ENCODE measurements around the gene LIPI. TPM values are rescaled to one million over a fixed set of nuclear protein-coding genes. Genes with fewer than 3 reads are reported as not detected.

The LIPI gene
- total and polyA plus RNA-seq, 2 experiments from 2014 or later: not detected

DNA sequence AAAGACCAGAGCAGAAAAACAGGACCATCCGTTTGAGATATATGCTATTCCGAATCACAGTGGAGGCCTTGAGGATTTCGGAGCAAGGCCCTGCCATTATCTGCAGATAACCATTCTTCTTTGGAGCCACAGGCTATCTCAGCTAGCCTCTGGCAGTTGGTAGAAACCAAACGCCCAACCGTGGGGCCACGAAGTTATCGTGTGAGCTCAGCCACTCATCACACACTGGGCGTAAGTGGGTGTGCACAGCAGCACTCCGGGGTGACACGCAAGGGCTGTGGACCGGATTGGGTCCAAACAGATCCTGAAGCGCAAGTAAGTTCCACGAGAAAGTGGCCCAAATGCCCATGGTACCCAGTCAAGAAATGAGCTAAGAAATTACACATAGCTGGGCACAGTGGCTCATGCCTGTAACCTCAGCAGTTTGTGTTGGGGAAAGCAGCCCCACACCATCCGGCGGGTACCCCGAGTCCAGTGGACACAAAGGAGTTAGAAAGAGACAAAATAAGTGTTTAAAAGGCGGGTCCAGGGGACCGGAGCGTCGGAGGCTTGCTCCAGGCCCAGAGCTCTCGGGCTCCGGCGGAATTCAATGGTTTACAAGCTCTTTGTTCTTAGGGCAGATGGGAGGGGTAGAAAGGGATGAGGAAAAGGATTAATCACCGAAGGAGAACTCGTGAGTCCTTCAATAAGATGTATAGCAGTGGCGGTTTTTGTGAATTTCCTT, 130.6 kb downstream of the LIPI start:
- no peak for DNase-seq (ENCODE audit: low spot score)
- no peaks in the 10 kb centered on the region for H3K4me1 ChIP-seq (ENCODE audit: insufficient read depth)
- H3K27ac ChIP-seq: no peak overlapping the region
- no peaks in the 10 kb centered on the region for H3K9me3 ChIP-seq (ENCODE audit: low read depth)
- WGBS (ENCODE audit: low lambda C conversion rate, missing lambda C conversion rate): 79% methylated on average over 26 of the region's 26 CpGs
- H3K36me3 ChIP-seq (replicated peaks; ENCODE audit: insufficient read depth, low read depth): no peaks in the 10 kb centered on the region
- no peak overlapping the region for H3K4me3 ChIP-seq
- no peaks in the 10 kb centered on the region for H4K20me1 ChIP-seq (ENCODE audit: insufficient read depth, poor library complexity, severe bottlenecking)
- H2AFZ ChIP-seq: no peak overlapping the region
- H3K4me2 ChIP-seq: no peak overlapping the region
- no peaks in the 10 kb centered on the region for H3K27me3 ChIP-seq
- H3K79me2 ChIP-seq: no peaks in the 10 kb centered on the region
- TF ChIP-seq, protein P1, sequence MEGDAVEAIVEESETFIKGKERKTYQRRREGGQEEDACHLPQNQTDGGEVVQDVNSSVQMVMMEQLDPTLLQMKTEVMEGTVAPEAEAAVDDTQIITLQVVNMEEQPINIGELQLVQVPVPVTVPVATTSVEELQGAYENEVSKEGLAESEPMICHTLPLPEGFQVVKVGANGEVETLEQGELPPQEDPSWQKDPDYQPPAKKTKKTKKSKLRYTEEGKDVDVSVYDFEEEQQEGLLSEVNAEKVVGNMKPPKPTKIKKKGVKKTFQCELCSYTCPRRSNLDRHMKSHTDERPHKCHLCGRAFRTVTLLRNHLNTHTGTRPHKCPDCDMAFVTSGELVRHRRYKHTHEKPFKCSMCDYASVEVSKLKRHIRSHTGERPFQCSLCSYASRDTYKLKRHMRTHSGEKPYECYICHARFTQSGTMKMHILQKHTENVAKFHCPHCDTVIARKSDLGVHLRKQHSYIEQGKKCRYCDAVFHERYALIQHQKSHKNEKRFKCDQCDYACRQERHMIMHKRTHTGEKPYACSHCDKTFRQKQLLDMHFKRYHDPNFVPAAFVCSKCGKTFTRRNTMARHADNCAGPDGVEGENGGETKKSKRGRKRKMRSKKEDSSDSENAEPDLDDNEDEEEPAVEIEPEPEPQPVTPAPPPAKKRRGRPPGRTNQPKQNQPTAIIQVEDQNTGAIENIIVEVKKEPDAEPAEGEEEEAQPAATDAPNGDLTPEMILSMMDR (IDR thresholded peaks at IDR 0.05; ENCODE audit: poor library complexity): no peak
- no peak for TF ChIP-seq EZH2 (IDR thresholded peaks at IDR 0.05; ENCODE audit: borderline replicate concordance)
- TF ChIP-seq EZH2phosphoT487 (IDR thresholded peaks at IDR 0.05; ENCODE audit: low read depth, severe bottlenecking, unreplicated experiment): no peak
- no peaks in the 10 kb centered on the region for H3K9me2 ChIP-seq (replicated peaks; ENCODE audit: insufficient read depth)

DNA sequence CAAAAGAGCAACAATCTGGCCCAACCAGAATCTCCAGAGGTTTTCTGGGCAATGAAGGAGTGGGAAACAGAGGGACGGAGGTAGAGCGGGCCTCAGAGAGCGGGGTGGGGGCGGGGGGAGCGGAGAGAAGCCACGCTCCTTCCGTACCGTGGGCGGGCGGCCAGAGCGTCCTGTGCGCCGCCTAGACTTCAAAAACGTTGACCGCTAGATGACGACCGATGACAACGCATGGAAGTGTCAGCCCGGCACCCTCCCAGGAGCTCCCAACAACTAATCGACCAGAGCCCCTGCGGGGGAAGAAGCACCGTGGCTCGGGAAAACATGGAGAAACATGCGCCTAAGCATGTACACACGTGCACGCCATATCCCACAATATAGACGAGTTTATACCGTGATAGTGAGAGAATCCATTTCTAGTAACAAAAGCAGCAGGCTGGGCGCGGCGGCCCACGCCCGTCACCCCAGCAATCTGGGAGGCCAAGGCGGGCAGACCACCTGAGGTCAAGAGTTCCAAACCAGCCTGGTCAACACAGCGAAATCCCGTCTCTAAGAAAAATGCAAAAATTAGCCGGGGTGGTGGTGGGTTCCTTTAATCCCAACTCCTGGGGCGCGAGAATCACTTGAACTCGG, 131.9 kb downstream of the LIPI start:
- TF ChIP-seq, protein P1 (IDR thresholded peaks at IDR 0.05; ENCODE audit: poor library complexity): no peak
- TF ChIP-seq EZH2 (IDR thresholded peaks at IDR 0.05; ENCODE audit: borderline replicate concordance): no peak
- TF ChIP-seq EZH2phosphoT487 (IDR thresholded peaks at IDR 0.05; ENCODE audit: low read depth, severe bottlenecking, unreplicated experiment): no peak
- DNase-seq (ENCODE audit: low spot score): no peak
- Histone ChIP-seq H3K9me2 (replicated peaks; ENCODE audit: insufficient read depth) (no peaks in the 10 kb centered on the region), H3K4me1 (ENCODE audit: insufficient read depth) (no peaks in the 10 kb centered on the region), H3K4me2 (no peak overlapping the region), H3K4me3 (no peak overlapping the region), H3K79me2 (no peaks in the 10 kb centered on the region), H3K9me3 (ENCODE audit: low read depth) (no peaks in the 10 kb centered on the region), H2AFZ (no peak overlapping the region), H4K20me1 (ENCODE audit: insufficient read depth, poor library complexity, severe bottlenecking) (no peaks in the 10 kb centered on the region), H3K27me3 (no peaks in the 10 kb centered on the region), H3K27ac (no peak overlapping the region), H3K36me3 (replicated peaks; ENCODE audit: insufficient read depth, low read depth) (no peaks in the 10 kb centered on the region)
- over 99% methylated on average over 30 of the region's 40 CpGs for WGBS (ENCODE audit: low lambda C conversion rate, missing lambda C conversion rate)

DNA sequence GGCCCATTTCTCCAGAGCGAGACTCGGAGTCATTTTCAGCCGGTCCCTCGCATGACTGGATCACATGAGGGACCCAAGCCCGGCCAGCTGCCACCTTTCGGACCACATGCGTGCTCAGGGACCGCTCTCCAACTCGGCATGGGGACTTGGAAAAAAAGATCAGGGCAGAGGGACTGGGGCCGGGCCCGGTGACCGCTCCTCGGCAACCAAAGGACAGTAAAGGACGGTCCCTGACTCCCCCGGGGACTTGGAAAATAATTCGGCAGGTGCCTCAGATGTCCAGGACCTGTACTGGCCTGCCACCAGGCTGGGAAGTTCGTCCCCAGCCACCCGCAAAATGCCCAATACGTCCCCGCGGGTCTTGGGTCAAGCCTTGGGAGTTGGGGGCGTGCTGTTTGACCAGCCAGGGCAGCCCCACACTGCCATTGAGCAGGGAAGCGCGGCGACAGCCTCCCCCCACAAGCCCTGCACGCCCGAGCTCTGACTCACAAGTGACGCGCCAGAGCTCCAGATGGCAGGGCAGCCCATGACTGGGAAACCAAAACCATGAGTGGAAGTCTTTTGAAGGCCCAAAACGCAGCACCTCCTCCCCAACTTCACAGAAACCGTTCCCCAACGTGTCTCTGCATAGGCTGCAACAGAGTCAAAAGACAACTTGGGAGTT, 134.5 kb downstream of the LIPI start:
- no peak overlapping the region for H2AFZ ChIP-seq

More for the DNA sequence above, 134.5 kb downstream of the LIPI start:
- H3K4me1 ChIP-seq (ENCODE audit: insufficient read depth): no peaks in the 10 kb centered on the region
- TF ChIP-seq EZH2phosphoT487 (IDR thresholded peaks at IDR 0.05; ENCODE audit: low read depth, severe bottlenecking, unreplicated experiment) (no peak), EZH2 (IDR thresholded peaks at IDR 0.05; ENCODE audit: borderline replicate concordance) (no peak)
- TF ChIP-seq, protein P1 (IDR thresholded peaks at IDR 0.05; ENCODE audit: poor library complexity): no peak
- no peak overlapping the region for H3K4me2 ChIP-seq
- H3K27me3 ChIP-seq: no peaks in the 10 kb centered on the region
- no peak overlapping the region for H3K27ac ChIP-seq
- no peaks in the 10 kb centered on the region for H3K9me2 ChIP-seq (replicated peaks; ENCODE audit: insufficient read depth)
- H3K9me3 ChIP-seq (ENCODE audit: low read depth): no peaks in the 10 kb centered on the region
- no peaks in the 10 kb centered on the region for H3K36me3 ChIP-seq (replicated peaks; ENCODE audit: insufficient read depth, low read depth)
- no peak overlapping the region for H3K4me3 ChIP-seq
- no peaks in the 10 kb centered on the region for H4K20me1 ChIP-seq (ENCODE audit: insufficient read depth, poor library complexity, severe bottlenecking)
- no peaks in the 10 kb centered on the region for H3K79me2 ChIP-seq
- 97% methylated on average over 27 of the region's 32 CpGs for WGBS (ENCODE audit: low lambda C conversion rate, missing lambda C conversion rate)
- no peak for DNase-seq (ENCODE audit: low spot score)
